ENCODE data around the gene EEF1G.
"Not testable (repeated sequence)": the region's sequence is repeated elsewhere in the genome, so short reads cannot be mapped to it uniquely, and the experiment has no call there.

Gene EEF1G

GRCh38 chr11:62552485-62553079, 21.1 kb downstream of the EEF1G start:
- Histone ChIP-seq H3K27ac (peak overlapping the region; percentile 98), H3K9ac (ENCODE audit: insufficient read length) (peak overlapping the region; percentile 77), H3K9me3 (ENCODE audit: low read depth, low read length) (no peaks in the 10 kb centered on the region), H3K4me3 (peak overlapping the region; percentile 70), H3K36me3 (ENCODE audit: insufficient read depth, low read length) (peaks cover 13% of the 10 kb centered on the region)
- TF ChIP-seq FOXP2 (optimal IDR thresholded peaks at IDR 0.05; ENCODE audit: control extremely low read depth, extremely low read length, insufficient read depth): no peak
- no peak for TF ChIP-seq EZH2 (IDR thresholded peaks at IDR 0.05)
- no peak; the same call in 1 of the 2 replicates for TF ChIP-seq POLR2AphosphoS5 (IDR thresholded peaks at IDR 0.05; ENCODE audit: borderline replicate concordance, low read depth, low read length)
- no peak for DNase-seq (ENCODE audit: low read depth, low spot score)

GRCh38 chr11:62550478-62550877, 23.2 kb downstream of the EEF1G start:
- H3K27ac ChIP-seq; DNase-seq (ENCODE audit: low read depth, low spot score); H3K4me3 ChIP-seq; H3K36me3 ChIP-seq (ENCODE audit: insufficient read depth, low read length); H3K9me3 ChIP-seq (ENCODE audit: low read depth, low read length); H3K9ac ChIP-seq (ENCODE audit: insufficient read length): not testable (repeated sequence)

GRCh38 chr11:62548545-62549335, 25.0 kb downstream of the EEF1G start:
- Histone ChIP-seq H3K9me3 (ENCODE audit: low read depth, low read length) (no peaks in the 10 kb centered on the region), H3K9ac (ENCODE audit: insufficient read length) (no peak overlapping the region), H3K27ac (no peak overlapping the region), H3K4me3 (no peak overlapping the region), H3K36me3 (ENCODE audit: insufficient read depth, low read length) (no peaks in the 10 kb centered on the region)
- DNase-seq (ENCODE audit: low read depth, low spot score): no peak
- TF ChIP-seq EZH2 (IDR thresholded peaks at IDR 0.05) (no peak), FOXP2 (optimal IDR thresholded peaks at IDR 0.05; ENCODE audit: control extremely low read depth, extremely low read length, insufficient read depth) (no peak), POLR2AphosphoS5 (IDR thresholded peaks at IDR 0.05; ENCODE audit: borderline replicate concordance, low read depth, low read length) (no peak)

- Histone ChIP-seq H3K27ac (no peak overlapping the region), H3K9ac (ENCODE audit: insufficient read length) (peak overlapping the region; percentile 83), H3K9me3 (ENCODE audit: low read depth, low read length) (no peaks in the 10 kb centered on the region), H3K36me3 (ENCODE audit: insufficient read depth, low read length) (no peaks in the 10 kb centered on the region), H3K4me3 (peak overlapping the region; percentile 100)
- no peak for TF ChIP-seq EZH2 (IDR thresholded peaks at IDR 0.05)
- TF ChIP-seq POLR2AphosphoS5 (IDR thresholded peaks at IDR 0.05; ENCODE audit: borderline replicate concordance, low read depth, low read length): no peak
- no peak for TF ChIP-seq FOXP2 (optimal IDR thresholded peaks at IDR 0.05; ENCODE audit: control extremely low read depth, extremely low read length, insufficient read depth)
- no peak for DNase-seq (ENCODE audit: low read depth, low spot score)
These were observed 25.9 kb downstream of the EEF1G start for GRCh38 chr11:62547691-62548281.

GRCh38 chr11:62546929-62547625, 26.6 kb downstream of the EEF1G start:
- H3K9me3 ChIP-seq (ENCODE audit: low read depth, low read length): no peaks in the 10 kb centered on the region
- H3K4me3 ChIP-seq: peak overlapping the region; percentile 100
- TF ChIP-seq EZH2 (IDR thresholded peaks at IDR 0.05) (no peak), POLR2AphosphoS5 (IDR thresholded peaks at IDR 0.05; ENCODE audit: borderline replicate concordance, low read depth, low read length) (no peak), FOXP2 (optimal IDR thresholded peaks at IDR 0.05; ENCODE audit: control extremely low read depth, extremely low read length, insufficient read depth) (no peak)
- no peak for DNase-seq (ENCODE audit: low read depth, low spot score)
- 0 out of 2 replicates have a peak overlapping the region, but pooled peaks have one; percentile 29 for H3K27ac ChIP-seq
- peak overlapping the region; percentile 83 for H3K9ac ChIP-seq (ENCODE audit: insufficient read length)
- H3K36me3 ChIP-seq (ENCODE audit: insufficient read depth, low read length): no peaks in the 10 kb centered on the region

GRCh38 chr11:62546244-62546928, 27.3 kb downstream of the EEF1G start, which contains the start of gene AHNAK:
TSS of gene AHNAK (minus strand) at chr11:62546806. CDS start at chr11:62536098, 10,708 bp downstream.
- H3K9me3 ChIP-seq (ENCODE audit: low read depth, low read length): no peaks in the 10 kb centered on the region
- peak within 1 kb of the TSS; percentile 53 for H3K27ac ChIP-seq
- peak within 1 kb of the TSS; percentile 83 for H3K9ac ChIP-seq (ENCODE audit: insufficient read length)
- no peak for DNase-seq (ENCODE audit: low read depth, low spot score)
- no peaks in the 10 kb centered on the region for H3K36me3 ChIP-seq (ENCODE audit: insufficient read depth, low read length)
- H3K4me3 ChIP-seq: peak within 1 kb of the TSS; percentile 100
- no peak for TF ChIP-seq EZH2 (IDR thresholded peaks at IDR 0.05)
- peak; percentile 52; the same call in 1 of the 2 replicates for TF ChIP-seq POLR2AphosphoS5 (IDR thresholded peaks at IDR 0.05; ENCODE audit: borderline replicate concordance, low read depth, low read length)

- Histone ChIP-seq H3K27ac (peak overlapping the region; percentile 89), H3K36me3 (ENCODE audit: insufficient read depth, low read length) (no peaks in the 10 kb centered on the region), H3K9me3 (ENCODE audit: low read depth, low read length) (no peaks in the 10 kb centered on the region), H3K9ac (ENCODE audit: insufficient read length) (peak overlapping the region; percentile 88), H3K4me3 (peak overlapping the region; percentile 100)
- DNase-seq (ENCODE audit: low read depth, low spot score): peak; percentile 91
- TF ChIP-seq FOXP2 (optimal IDR thresholded peaks at IDR 0.05; ENCODE audit: control extremely low read depth, extremely low read length, insufficient read depth): peak; percentile 79
- TF ChIP-seq POLR2AphosphoS5 (IDR thresholded peaks at IDR 0.05; ENCODE audit: borderline replicate concordance, low read depth, low read length): peak; percentile 81
- TF ChIP-seq EZH2 (IDR thresholded peaks at IDR 0.05): no peak
These were observed 28.1 kb downstream of the EEF1G start for GRCh38 chr11:62545437-62546243.

Data from SK-N-MC (cell line).